KMS-11 (cell line): Measurements from ENCODE around the gene TMEM167A.

ENCODE experiments used
- H2AFZ ChIP-seq: fragments of 200-600 bp; sonication (generic); 2 replicates; pipeline ENCODE4 v1.6.1; 2016; ENCODE audit warnings: antibody characterized with exemption, mixed run types, low read depth
- H3K27ac ChIP-seq: fragments of 200-600 bp; sonication (generic); 2 replicates; pipeline ENCODE4 v1.6.1; 2016; ENCODE audit warnings: mild to moderate bottlenecking, mixed run types
- H3K27me3 ChIP-seq: fragments of 200-600 bp; sonication (generic); 2 replicates; pipeline ENCODE4 v1.6.1; 2017; ENCODE audit warnings: mild to moderate bottlenecking, low read depth, mixed run types, moderate library complexity; ENCODE audit not compliant: insufficient read depth
- H3K36me3 ChIP-seq: fragments of 200-600 bp; sonication (generic); 2 replicates; pipeline ENCODE4 v1.6.1; 2017; ENCODE audit warnings: mild to moderate bottlenecking, mixed run types; ENCODE audit not compliant: insufficient read depth
- H3K4me1 ChIP-seq: fragments of 200-600 bp; sonication (generic); 2 replicates; pipeline ENCODE4 v1.6.1; 2016; ENCODE audit warnings: mild to moderate bottlenecking, low read depth, mixed run types; ENCODE audit not compliant: poor library complexity, severe bottlenecking
- H3K4me2 ChIP-seq: fragments of 200-600 bp; sonication (generic); 2 replicates; pipeline ENCODE4 v1.7.0; 2016; ENCODE audit warnings: mild to moderate bottlenecking, mixed run types
- H3K4me3 ChIP-seq: fragments of 200-600 bp; sonication (generic); IDR thresholded peaks from 2 replicates; pipeline ENCODE4 v1.6.1; 2017; ENCODE audit warnings: low read depth, low read length, mixed read lengths; ENCODE audit not compliant: insufficient read depth
- H3K79me2 ChIP-seq: fragments of 200-600 bp; sonication (generic); 2 replicates; pipeline ENCODE4 v1.6.1; 2016; ENCODE audit warnings: low read depth, mixed run types; ENCODE audit not compliant: insufficient read depth
- H3K9ac ChIP-seq: fragments of 200-600 bp; sonication (generic); 2 replicates; pipeline ENCODE4 v1.6.1; 2016; ENCODE audit warnings: mild to moderate bottlenecking, mixed run types
- H4K20me1 ChIP-seq: fragments of 200-600 bp; sonication (generic); 2 replicates; pipeline ENCODE4 v1.6.1; 2016; ENCODE audit warnings: mild to moderate bottlenecking, mixed run types; ENCODE audit not compliant: insufficient read depth
- CTCF ChIP-seq: fragments of 200-600 bp; sonication (generic); conservative IDR thresholded peaks from 2 replicates; pipeline ENCODE4 v1.6.1; 2017; ENCODE audit warnings: low read depth, mild to moderate bottlenecking, antibody characterized with exemption, low read length, moderate library complexity, mixed read lengths

Gene TMEM167A

GRCh38 chr5:83007755-83008154, 69.4 kb downstream of the TMEM167A start:
- Histone ChIP-seq H3K36me3 (no peaks in the 10 kb centered on the region), H3K4me1 (peaks cover 10% of the 10 kb centered on the region), H3K4me2 (no peak overlapping the region), H3K4me3 (no peak overlapping the region), H4K20me1 (no peaks in the 10 kb centered on the region), H3K27me3 (no peaks in the 10 kb centered on the region), H2AFZ (no peak overlapping the region), H3K9ac (no peak overlapping the region), H3K79me2 (no peaks in the 10 kb centered on the region), H3K27ac (no peak overlapping the region)
- TF ChIP-seq CTCF: no peak

- H3K27me3 ChIP-seq: no peaks in the 10 kb centered on the region
- no peak for TF ChIP-seq CTCF
Observed at GRCh38 chr5:83006683-83007283, 70.4 kb downstream of the TMEM167A start.

GRCh38 chr5:83003791-83004190, 73.4 kb downstream of the TMEM167A start:
- H3K4me2 ChIP-seq: no peak overlapping the region
- H4K20me1 ChIP-seq: no peaks in the 10 kb centered on the region
- no peaks in the 10 kb centered on the region for H3K4me1 ChIP-seq
- no peak for TF ChIP-seq CTCF
- no peaks in the 10 kb centered on the region for H3K36me3 ChIP-seq
- no peaks in the 10 kb centered on the region for H3K27me3 ChIP-seq
- H3K4me3 ChIP-seq: no peak overlapping the region
- H3K9ac ChIP-seq: no peak overlapping the region
- H2AFZ ChIP-seq: no peak overlapping the region
- no peaks in the 10 kb centered on the region for H3K79me2 ChIP-seq
- no peak overlapping the region for H3K27ac ChIP-seq

More at GRCh38 chr5:83006683-83007283, 70.4 kb downstream of the TMEM167A start:
- no peaks in the 10 kb centered on the region for H3K79me2 ChIP-seq
- no peak overlapping the region for H3K9ac ChIP-seq
- H3K4me1 ChIP-seq: peaks cover 1% of the 10 kb centered on the region
- H3K4me2 ChIP-seq: no peak overlapping the region
- no peak overlapping the region for H3K27ac ChIP-seq
- H4K20me1 ChIP-seq: no peaks in the 10 kb centered on the region
- H3K36me3 ChIP-seq: no peaks in the 10 kb centered on the region
- H2AFZ ChIP-seq: no peak overlapping the region
- no peak overlapping the region for H3K4me3 ChIP-seq
